22Rv1 (cell line): ENCODE results near the gene ZNF41.

Experiments used
- ZFX ChIP-seq: fragments of 450-650 bp; IDR thresholded peaks from 2 replicates; pipeline ENCODE4 v1.6.1; 2017; ENCODE audit warnings: antibody characterized with exemption, borderline replicate concordance
- TF ChIP-seq, protein P1 (sequence below): fragments of 450-650 bp; IDR thresholded peaks from 2 replicates; pipeline ENCODE4 v1.5.1; 2017; ENCODE audit warnings: mild to moderate bottlenecking

DNA sequence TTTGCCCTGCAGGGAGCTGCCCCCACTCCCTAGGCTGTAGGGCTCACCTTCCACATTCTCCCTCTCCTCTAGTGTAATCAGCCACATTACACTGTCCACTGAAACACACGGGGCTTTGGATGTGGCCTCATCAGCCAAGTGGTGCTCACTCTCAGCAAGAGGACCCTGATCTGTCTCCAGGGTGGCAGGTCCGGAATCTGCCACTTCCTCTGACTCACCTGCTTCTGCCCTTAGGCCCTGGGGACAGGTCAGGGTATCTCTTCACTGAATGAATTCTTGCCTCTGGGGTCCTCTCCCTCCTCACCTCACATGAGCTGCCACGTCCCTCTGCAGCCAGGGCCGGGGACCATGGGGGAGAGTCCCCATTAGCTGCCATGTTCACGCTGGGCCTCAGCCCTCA lies 15.9 kb downstream of the ZNF41 start:
- TF ChIP-seq, protein P1, sequence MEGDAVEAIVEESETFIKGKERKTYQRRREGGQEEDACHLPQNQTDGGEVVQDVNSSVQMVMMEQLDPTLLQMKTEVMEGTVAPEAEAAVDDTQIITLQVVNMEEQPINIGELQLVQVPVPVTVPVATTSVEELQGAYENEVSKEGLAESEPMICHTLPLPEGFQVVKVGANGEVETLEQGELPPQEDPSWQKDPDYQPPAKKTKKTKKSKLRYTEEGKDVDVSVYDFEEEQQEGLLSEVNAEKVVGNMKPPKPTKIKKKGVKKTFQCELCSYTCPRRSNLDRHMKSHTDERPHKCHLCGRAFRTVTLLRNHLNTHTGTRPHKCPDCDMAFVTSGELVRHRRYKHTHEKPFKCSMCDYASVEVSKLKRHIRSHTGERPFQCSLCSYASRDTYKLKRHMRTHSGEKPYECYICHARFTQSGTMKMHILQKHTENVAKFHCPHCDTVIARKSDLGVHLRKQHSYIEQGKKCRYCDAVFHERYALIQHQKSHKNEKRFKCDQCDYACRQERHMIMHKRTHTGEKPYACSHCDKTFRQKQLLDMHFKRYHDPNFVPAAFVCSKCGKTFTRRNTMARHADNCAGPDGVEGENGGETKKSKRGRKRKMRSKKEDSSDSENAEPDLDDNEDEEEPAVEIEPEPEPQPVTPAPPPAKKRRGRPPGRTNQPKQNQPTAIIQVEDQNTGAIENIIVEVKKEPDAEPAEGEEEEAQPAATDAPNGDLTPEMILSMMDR, result no peak
- no peak for TF ChIP-seq ZFX
